ENCODE data around the gene DUOX1.

- TF ChIP-seq POU6F1 (CRISPR knock-in tag; IDR thresholded peaks at IDR 0.05; ENCODE audit: borderline replicate concordance, low read depth) (no peak), ZFP30 (CRISPR knock-in tag; IDR thresholded peaks at IDR 0.05) (no peak)
Measured at GRCh38 chr15:45141386-45141785, 11.6 kb downstream of the DUOX1 start.

Data from SK-N-SH treated with all-trans-retinoic acid at 6 μM for 48 hours (cell line).